Testis (tissue), 3 donors: ENCODE results near the gene NUCB1. TPM values are rescaled to one million over a fixed set of nuclear protein-coding genes. Genes with fewer than 3 reads are reported as not detected.
"Not testable (repeated sequence)": the region's sequence is repeated elsewhere in the genome, so short reads cannot be mapped to it uniquely, and the experiment has no call there.

Experiments used
- DNase-seq: peaks from one replicate; pipeline ENCODE4 v3.0.0-alpha.2; 2019
- H3K27ac ChIP-seq, 2 donors: fragments of 200-600 bp; sonication (generic); one replicate each; pipeline ENCODE4 v1.5.1; 2019
- H3K27me3 ChIP-seq: fragments of 200-600 bp; sonication (generic); one replicate; pipeline ENCODE4 v1.5.1; 2019
- H3K36me3 ChIP-seq: fragments of 200-600 bp; sonication (generic); one replicate; pipeline ENCODE4 v1.5.1; 2017; ENCODE audit warnings: low read depth; ENCODE audit errors: missing control alignments
- H3K4me1 ChIP-seq: fragments of 200-600 bp; sonication (generic); one replicate; pipeline ENCODE4 v1.5.1; 2019
- H3K4me3 ChIP-seq, 2 donors: fragments of 200-600 bp; sonication (generic); one replicate each; pipeline ENCODE4 v1.5.1; 2017 to 2019
- H3K9me3 ChIP-seq: fragments of 200-600 bp; sonication (generic); one replicate; pipeline ENCODE4 v1.5.1; 2017
- CTCF ChIP-seq, 3 experiments: fragments of 450-650 bp in 2 of 3; fragments of 200-600 bp in 1 of 3; sonication (generic) in 1 of 3; IDR thresholded peaks; one replicate each; pipeline ENCODE4 v1.5.1; 2016 to 2019; ENCODE audit warnings: antibody characterized with exemption in 3 of 3, mild to moderate bottlenecking in 2 of 3, moderate library complexity in 1 of 3
- POLR2A ChIP-seq: fragments of 450-650 bp; IDR thresholded peaks from one replicate; pipeline ENCODE4 v1.6.1; 2017; ENCODE audit warnings: antibody characterized with exemption, mild to moderate bottlenecking, moderate library complexity
- WGBS, 2 donors: methylation state at CpG; one replicate each; pipeline ENCODE4 v1.1.5; 2018; 5-methylcytosine and 5-hydroxymethylcytosine counted together
- intact Hi-C: fragments of 100-400 bp; cut with DNase I; formaldehyde crosslinking; loops from one replicate; pipeline ENCODE4 v1.15.1; 2023; ENCODE audit warnings: low total_unique reads
- polyA plus RNA-seq: library from polyadenylated mRNA; stranded (reverse); fragments of 350-450 nt; fragmentation: Illumina TruSeq; extraction: RNeasy Lipid Tissue Mini Kit (QIAGEN cat#74804); gene quantifications from one replicate; pipeline ENCODE4 v1.2.3, GENCODE V29; 2014; ENCODE audit warnings: low read depth, low replicate concordance; ENCODE audit not compliant: insufficient read depth
- total RNA-seq, 2 donors: library from RNA; depleted of rRNA; stranded (reverse); fragments of >200 nt; gene quantifications; one replicate each; pipeline ENCODE4 v1.2.3, GENCODE V29; 2016

NUCB1 gene
- total and polyA plus RNA-seq, 3 donors from 2014 or later = 136 to 208 (median 139) TPM

DNA sequence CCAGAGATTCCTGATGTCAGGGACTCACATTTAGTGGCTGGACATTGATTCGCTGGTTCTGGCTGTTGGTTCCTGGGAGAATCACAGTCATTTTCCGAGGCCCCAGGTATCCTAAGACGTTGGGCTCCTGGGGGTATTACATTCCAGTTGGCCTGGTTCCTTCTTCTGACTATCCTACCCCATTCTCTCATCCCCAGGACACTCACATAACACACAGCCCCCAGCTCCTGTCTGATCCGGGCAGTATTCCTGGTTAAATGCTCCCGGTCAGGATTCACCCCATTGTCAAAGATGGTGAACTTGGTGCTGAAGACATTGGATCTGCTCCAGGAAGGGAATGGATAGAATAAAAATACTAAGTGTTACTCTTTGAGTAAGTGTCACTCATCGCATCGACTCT lies 16.4 kb upstream of the NUCB1 start:
- 91 to 95% methylated on average over 7 of the region's 7 CpGs for WGBS, 2 donors

GRCh38 chr19:48887861-48888612 lies 12.1 kb upstream of the NUCB1 start:
- TF ChIP-seq POLR2A (no peak), CTCF (IDR thresholded peaks at IDR 0.05) (no peak)
- H3K9me3 ChIP-seq = no peaks in the 10 kb centered on the region
- H3K27ac ChIP-seq = no peak overlapping the region
- no peaks in the 10 kb centered on the region for H3K27me3 ChIP-seq
- H3K36me3 ChIP-seq = no peaks in the 10 kb centered on the region
- DNase-seq = no peak
- WGBS, 2 donors = 85 to 95% methylated on average over 14 to 21 of the region's 21 CpGs
- no peak overlapping the region for H3K4me3 ChIP-seq
- intact Hi-C loops = no loop called here
- H3K4me1 ChIP-seq = no peaks in the 10 kb centered on the region

More for the DNA sequence above, 16.4 kb upstream of the NUCB1 start:
- H3K27ac ChIP-seq = no peak overlapping the region
- TF ChIP-seq POLR2A (no peak), CTCF (IDR thresholded peaks at IDR 0.05) (no peak)
- H3K27me3 ChIP-seq = no peaks in the 10 kb centered on the region
- H3K4me1 ChIP-seq = peaks cover 5% of the 10 kb centered on the region
- H3K9me3 ChIP-seq = no peaks in the 10 kb centered on the region
- intact Hi-C loops = no loop called here
- H3K4me3 ChIP-seq = no peak overlapping the region
- no peak for DNase-seq
- H3K36me3 ChIP-seq = no peaks in the 10 kb centered on the region

DNA sequence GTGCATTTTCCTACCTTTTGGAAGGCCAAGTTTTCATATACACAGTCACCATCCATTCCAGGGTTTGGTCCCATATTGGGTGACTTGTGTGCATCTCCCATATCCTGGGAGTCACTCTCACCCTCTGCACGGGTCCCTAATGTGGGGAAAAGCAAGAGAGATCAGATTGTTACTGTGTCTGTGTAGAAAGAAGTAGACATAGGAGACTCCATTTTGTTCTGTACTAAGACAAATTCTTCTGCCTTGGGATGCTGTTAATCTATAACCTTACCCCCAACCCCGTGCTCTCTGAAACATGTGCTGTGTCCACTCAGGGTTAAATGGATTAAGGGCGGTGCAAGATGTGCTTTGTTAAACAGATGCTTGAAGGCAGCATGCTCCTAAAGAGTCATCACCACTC lies 10.6 kb upstream of the NUCB1 start:
- H3K4me1 ChIP-seq, H3K27ac ChIP-seq, H3K36me3 ChIP-seq, H3K9me3 ChIP-seq, intact Hi-C loops, DNase-seq, H3K27me3 ChIP-seq, H3K4me3 ChIP-seq: not testable (repeated sequence)
- 73 to 84% methylated on average over 3 of the region's 3 CpGs for whole genome bisulfite sequencing, 2 donors

- DNase-seq = no peak
- Histone ChIP-seq H3K9me3 (no peaks in the 10 kb centered on the region), H3K4me3 (no peak overlapping the region), H3K4me1 (no peaks in the 10 kb centered on the region), H3K27me3 (no peaks in the 10 kb centered on the region), H3K27ac (no peak overlapping the region), H3K36me3 (no peaks in the 10 kb centered on the region)
- intact Hi-C loops = no loop called here
- no peak for TF ChIP-seq CTCF (IDR thresholded peaks at IDR 0.05)
- no peak for TF ChIP-seq POLR2A
- WGBS, 2 donors = 80 to 90% methylated on average over 4 of the region's 4 CpGs
Observed at GRCh38 chr19:48890551-48890950, 9.6 kb upstream of the NUCB1 start.

DNA sequence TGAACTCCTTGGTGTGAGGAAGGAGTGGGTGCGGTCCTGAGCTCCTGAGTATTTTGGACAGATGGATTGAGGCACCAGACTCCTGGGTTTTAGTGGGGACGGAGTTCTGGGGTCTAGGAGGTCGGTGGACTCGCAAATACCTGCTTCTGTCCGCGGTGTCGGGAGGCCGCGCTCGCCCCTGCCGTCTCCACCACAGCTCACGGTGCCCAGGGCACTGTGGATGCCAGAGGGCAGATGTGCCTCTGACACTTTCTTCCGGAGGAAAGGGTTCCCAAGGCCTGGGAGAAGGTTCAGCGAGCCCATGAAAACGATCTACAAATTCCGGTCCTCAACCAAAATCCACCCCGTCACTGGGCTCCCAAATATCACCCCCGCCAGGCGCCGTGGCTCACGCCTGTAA lies 4.9 kb upstream of the NUCB1 start:
- WGBS, 2 donors = 47 to 72% methylated on average over 11 to 21 of the region's 21 CpGs
- no peaks in the 10 kb centered on the region for H3K4me1 ChIP-seq
- no peak overlapping the region for H3K27ac ChIP-seq
- peak overlapping the region in 1 of 2 donors; percentile 58 for H3K4me3 ChIP-seq
- no peaks in the 10 kb centered on the region for H3K27me3 ChIP-seq
- H3K36me3 ChIP-seq = no peaks in the 10 kb centered on the region
- no peak for TF ChIP-seq CTCF (IDR thresholded peaks at IDR 0.05)
- TF ChIP-seq POLR2A = no peak
- H3K9me3 ChIP-seq = no peaks in the 10 kb centered on the region
- DNase-seq = no peak
- intact Hi-C loops = no loop called here
